ENCODE results near the gene HEXIM2.

GRCh38 chr17:45175759-45176115, 14.1 kb downstream of the HEXIM2 start:
- TF ChIP-seq EZH2phosphoT487 (IDR thresholded peaks at IDR 0.05; ENCODE audit: borderline replicate concordance, low read length) (no peak), EZH2 (IDR thresholded peaks at IDR 0.05; ENCODE audit: low read length, unreplicated experiment) (no peak), CTCF (conservative IDR thresholded peaks at IDR 0.05; ENCODE audit: low read depth, low read length) (no peak)

Data from PC-3 (cell line).